Trophoblast cell (in vitro differentiated cells and primary cell): ENCODE data around the gene NTM.

Experiments used
- DNase-seq, 2 donors: peaks; one replicate each; pipeline ENCODE4 v3.0.0-alpha.2; 2016
- H2AFZ ChIP-seq: 2 replicates; pipeline ENCODE4 v1.6.1; 2013; ENCODE audit warnings: low read length, moderate library complexity, mild to moderate bottlenecking; ENCODE audit not compliant: insufficient read depth, poor library complexity
- H2AK5ac ChIP-seq: 2 replicates; pipeline ENCODE4 v1.6.1; 2013; ENCODE audit warnings: mild to moderate bottlenecking, low read length
- H2BK120ac ChIP-seq: 2 replicates; pipeline ENCODE4 v1.6.1; 2013; ENCODE audit warnings: low read length, mild to moderate bottlenecking, moderate library complexity; ENCODE audit not compliant: insufficient read depth, poor library complexity
- H2BK12ac ChIP-seq: 2 replicates; pipeline ENCODE4 v1.6.1; 2013; ENCODE audit warnings: mild to moderate bottlenecking, low read length, moderate library complexity
- H2BK5ac ChIP-seq: 2 replicates; pipeline ENCODE4 v1.6.1; 2013; ENCODE audit warnings: low read length, low read depth, moderate library complexity, mild to moderate bottlenecking; ENCODE audit not compliant: poor library complexity
- H3K14ac ChIP-seq: 2 replicates; pipeline ENCODE4 v1.6.1; 2013; ENCODE audit warnings: mild to moderate bottlenecking, low read length
- H3K18ac ChIP-seq: 2 replicates; pipeline ENCODE4 v1.6.1; 2013; ENCODE audit warnings: mild to moderate bottlenecking, low read length
- H3K23ac ChIP-seq: 2 replicates; pipeline ENCODE4 v1.6.1; 2013; ENCODE audit warnings: low read length
- H3K27ac ChIP-seq: 2 replicates; pipeline ENCODE4 v1.5.1; 2013; ENCODE audit warnings: low read depth, mild to moderate bottlenecking, inconsistent platforms, low read length, moderate library complexity
- H3K27me3 ChIP-seq: 2 replicates; pipeline ENCODE4 v1.6.1; 2013; ENCODE audit warnings: inconsistent platforms, mild to moderate bottlenecking, low read length, moderate library complexity; ENCODE audit not compliant: insufficient read depth
- H3K36me3 ChIP-seq, 2 experiments: 1 replicate in 1 of 2; 2 replicates in 1 of 2; pipeline ENCODE4 v1.6.1; 2013; ENCODE audit warnings: low read length in 2 of 2, mild to moderate bottlenecking in 2 of 2, moderate library complexity in 1 of 2; ENCODE audit not compliant: insufficient read depth in 2 of 2, control insufficient read depth in 1 of 2
- H3K4ac ChIP-seq: 2 replicates; pipeline ENCODE4 v1.6.1; 2013; ENCODE audit warnings: low read depth, mild to moderate bottlenecking, low read length, moderate library complexity
- H3K4me1 ChIP-seq, 2 experiments: 1 replicate in 1 of 2; 2 replicates in 1 of 2; pipeline ENCODE4 v1.6.1; 2013; ENCODE audit warnings: low read length in 2 of 2, mild to moderate bottlenecking in 2 of 2, moderate library complexity in 1 of 2; ENCODE audit not compliant: insufficient read depth in 2 of 2, control insufficient read depth in 1 of 2
- H3K4me2 ChIP-seq: 2 replicates; pipeline ENCODE4 v1.6.1; 2013; ENCODE audit warnings: inconsistent platforms, mild to moderate bottlenecking, low read length, moderate library complexity
- H3K4me3 ChIP-seq: 2 replicates; pipeline ENCODE4 v1.5.1; 2013; ENCODE audit warnings: mild to moderate bottlenecking, low read depth, low read length, inconsistent platforms
- H3K79me1 ChIP-seq: one replicate; pipeline ENCODE4 v1.6.1; 2013; ENCODE audit warnings: low read length
- H3K79me2 ChIP-seq: 2 replicates; pipeline ENCODE4 v1.6.1; 2013; ENCODE audit warnings: low read length, mild to moderate bottlenecking; ENCODE audit not compliant: control insufficient read depth, insufficient read depth, poor library complexity
- H3K9ac ChIP-seq: 2 replicates; pipeline ENCODE4 v1.6.1; 2013; ENCODE audit warnings: mild to moderate bottlenecking, low read length
- H3K9me3 ChIP-seq: 2 replicates; pipeline ENCODE4 v1.6.1; 2013; ENCODE audit warnings: low read depth, mild to moderate bottlenecking, control low read depth, inconsistent platforms, low read length; ENCODE audit not compliant: insufficient read depth
- H4K12ac ChIP-seq: 2 replicates; pipeline ENCODE4 v1.6.1; 2013; ENCODE audit warnings: low read depth, mild to moderate bottlenecking, low read length, moderate library complexity
- H4K8ac ChIP-seq: 2 replicates; pipeline ENCODE4 v1.6.1; 2013; ENCODE audit warnings: low read depth, mild to moderate bottlenecking, low read length, moderate library complexity
- H4K91ac ChIP-seq: one replicate; pipeline ENCODE4 v1.6.1; 2013; ENCODE audit warnings: low read depth, mild to moderate bottlenecking, low read length, moderate library complexity
- WGBS: extraction: QIAGEN DNeasy Blood & Tissue Kit; methylation state at CpG from one replicate; pipeline ENCODE4 v1.1.7; 2013; ENCODE audit warnings: missing lambda C conversion rate; ENCODE audit not compliant: insufficient read length, insufficient coverage; ENCODE audit errors: extremely low coverage; 5-methylcytosine and 5-hydroxymethylcytosine counted together

The NTM gene

GRCh38 chr11:131543389-131544025 lies 173.1 kb downstream of the NTM start:
- H2BK12ac ChIP-seq, result no peak overlapping the region
- H3K79me2 ChIP-seq, result no peaks in the 10 kb centered on the region
- no peak overlapping the region for H3K23ac ChIP-seq
- no peak overlapping the region for H2BK5ac ChIP-seq
- H3K27me3 ChIP-seq, result no peaks in the 10 kb centered on the region
- H3K4me2 ChIP-seq, result no peak overlapping the region
- no peak overlapping the region for H3K9ac ChIP-seq
- H3K9me3 ChIP-seq, result no peaks in the 10 kb centered on the region
- no peak overlapping the region for H3K4ac ChIP-seq
- no CpG with 5 or more reads among the region's 8 CpGs for WGBS
- H4K12ac ChIP-seq, result no peak overlapping the region
- H3K27ac ChIP-seq, result no peak overlapping the region
- H3K4me3 ChIP-seq, result no peak overlapping the region
- H2AK5ac ChIP-seq, result no peak overlapping the region
- H4K91ac ChIP-seq, result no peak overlapping the region
- H2BK120ac ChIP-seq, result no peak overlapping the region
- H2AFZ ChIP-seq, result no peak overlapping the region
- H3K4me1 ChIP-seq, result no peaks in the 10 kb centered on the region
- no peak overlapping the region for H3K18ac ChIP-seq
- no peak overlapping the region for H4K8ac ChIP-seq
- H3K36me3 ChIP-seq, result no peaks in the 10 kb centered on the region
- H3K14ac ChIP-seq, result no peak overlapping the region
- H3K79me1 ChIP-seq, result no peaks in the 10 kb centered on the region
- DNase-seq, result no peak

DNA sequence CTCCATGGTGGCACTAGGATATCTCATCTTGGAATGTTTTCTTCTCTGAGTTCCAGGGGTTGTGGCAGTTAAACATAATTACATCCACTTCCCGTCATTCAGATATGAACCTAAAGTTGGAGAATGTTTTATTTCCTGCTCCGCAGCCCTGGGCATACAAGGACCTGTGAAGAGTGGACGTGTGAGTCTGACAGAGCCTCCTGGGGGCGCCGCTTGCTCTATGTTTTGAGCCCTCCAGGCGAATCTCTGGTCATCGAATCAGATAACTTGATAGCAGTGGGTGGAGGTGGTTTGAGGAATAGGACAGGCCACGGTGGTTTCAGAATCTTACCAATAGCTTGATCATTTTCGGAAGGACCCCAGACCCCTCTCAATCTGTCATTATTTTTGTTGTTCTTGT lies 174.2 kb downstream of the NTM start:
- no peak overlapping the region for H2AK5ac ChIP-seq
- H2BK12ac ChIP-seq, result no peak overlapping the region
- H3K36me3 ChIP-seq, result no peaks in the 10 kb centered on the region
- no CpG with 5 or more reads among the region's 9 CpGs for WGBS
- H4K91ac ChIP-seq, result no peak overlapping the region
- no peak overlapping the region for H3K27ac ChIP-seq
- no peak overlapping the region for H3K23ac ChIP-seq
- no peak overlapping the region for H2BK120ac ChIP-seq
- no peak overlapping the region for H4K8ac ChIP-seq
- no peak for DNase-seq
- no peaks in the 10 kb centered on the region for H3K9me3 ChIP-seq
- H3K4me3 ChIP-seq, result no peak overlapping the region
- H3K27me3 ChIP-seq, result no peaks in the 10 kb centered on the region
- H3K9ac ChIP-seq, result no peak overlapping the region
- no peak overlapping the region for H3K4ac ChIP-seq
- H3K79me1 ChIP-seq, result no peaks in the 10 kb centered on the region
- no peaks in the 10 kb centered on the region for H3K79me2 ChIP-seq
- no peaks in the 10 kb centered on the region for H3K4me1 ChIP-seq
- H3K14ac ChIP-seq, result no peak overlapping the region
- no peak overlapping the region for H4K12ac ChIP-seq
- no peak overlapping the region for H3K4me2 ChIP-seq
- H2BK5ac ChIP-seq, result no peak overlapping the region
- no peak overlapping the region for H2AFZ ChIP-seq
- no peak overlapping the region for H3K18ac ChIP-seq

DNA sequence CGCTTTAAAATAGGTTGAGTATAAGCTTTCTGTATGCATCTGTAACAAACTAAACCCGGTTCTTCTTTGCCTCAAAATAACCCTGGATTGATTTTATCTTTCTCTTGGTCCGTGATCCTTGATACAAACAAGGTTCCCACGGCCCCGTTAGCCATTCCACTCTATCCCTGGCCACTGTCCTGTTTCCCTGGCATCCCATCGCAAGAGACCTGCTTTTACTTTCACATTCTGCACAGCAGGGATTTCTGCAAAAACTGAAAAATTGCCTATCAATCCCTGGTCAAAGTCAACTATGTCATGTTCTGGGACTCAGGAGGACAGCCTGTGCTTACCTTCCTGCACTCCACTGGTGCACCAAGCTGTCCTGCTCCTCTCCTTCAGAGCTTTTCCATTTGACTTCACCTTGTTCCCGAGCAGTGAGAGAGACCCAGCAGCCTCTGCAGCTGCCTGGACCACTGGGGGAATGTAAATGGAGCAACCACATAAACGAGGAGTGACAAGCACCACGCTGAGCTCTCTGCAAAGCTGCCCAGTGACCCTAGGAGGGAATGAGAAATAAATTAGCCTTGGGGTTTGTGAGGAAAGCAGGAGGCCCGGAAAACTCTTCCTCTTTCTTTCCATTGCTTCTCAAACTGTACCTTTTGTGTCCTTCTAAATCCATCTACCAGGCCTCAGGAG lies 175.9 kb downstream of the NTM start:
- no peak overlapping the region for H3K14ac ChIP-seq
- H3K9ac ChIP-seq, result no peak overlapping the region
- no peak overlapping the region for H4K8ac ChIP-seq
- no peak overlapping the region for H3K23ac ChIP-seq
- H3K4ac ChIP-seq, result no peak overlapping the region
- H2BK12ac ChIP-seq, result no peak overlapping the region
- no peak overlapping the region for H2AK5ac ChIP-seq
- DNase-seq, result no peak
- no peak overlapping the region for H2BK120ac ChIP-seq
- H3K79me2 ChIP-seq, result no peaks in the 10 kb centered on the region
- H4K91ac ChIP-seq, result no peak overlapping the region
- H3K27me3 ChIP-seq, result no peaks in the 10 kb centered on the region
- no peak overlapping the region for H4K12ac ChIP-seq
- H3K79me1 ChIP-seq, result no peaks in the 10 kb centered on the region
- H3K18ac ChIP-seq, result no peak overlapping the region
- no peak overlapping the region for H2BK5ac ChIP-seq
- no peak overlapping the region for H3K4me3 ChIP-seq
- H3K27ac ChIP-seq, result no peak overlapping the region
- H3K36me3 ChIP-seq, result no peaks in the 10 kb centered on the region
- no CpG with 5 or more reads among the region's 10 CpGs for WGBS
- H3K4me1 ChIP-seq, result no peaks in the 10 kb centered on the region
- H3K9me3 ChIP-seq, result no peaks in the 10 kb centered on the region
- no peak overlapping the region for H2AFZ ChIP-seq
- no peak overlapping the region for H3K4me2 ChIP-seq

GRCh38 chr11:131549099-131549498 lies 178.7 kb downstream of the NTM start:
- Histone ChIP-seq H4K8ac (no peak overlapping the region), H3K27me3 (no peaks in the 10 kb centered on the region), H4K91ac (no peak overlapping the region), H2BK120ac (no peak overlapping the region), H3K4me1 (no peaks in the 10 kb centered on the region), H2BK12ac (no peak overlapping the region), H3K36me3 (no peaks in the 10 kb centered on the region), H4K12ac (no peak overlapping the region), H3K4me3 (no peak overlapping the region), H3K79me1 (no peaks in the 10 kb centered on the region), H3K14ac (no peak overlapping the region), H3K9me3 (no peaks in the 10 kb centered on the region), H3K79me2 (no peaks in the 10 kb centered on the region), H2BK5ac (no peak overlapping the region), H3K4me2 (no peak overlapping the region), H3K18ac (no peak overlapping the region), H3K9ac (no peak overlapping the region), H3K4ac (no peak overlapping the region), H3K27ac (no peak overlapping the region), H2AFZ (no peak overlapping the region), H2AK5ac (no peak overlapping the region), H3K23ac (no peak overlapping the region)
- no peak for DNase-seq
- WGBS, result no CpG with 5 or more reads among the region's 2 CpGs
